ENCODE measurements around the gene STK32C. TPM values are rescaled to one million over a fixed set of nuclear protein-coding genes. Genes with fewer than 3 reads are reported as not detected.

The STK32C gene
- total and polyA plus RNA-seq, 4 donors: 5.1 to 22.0 (median 16.3) TPM

DNA sequence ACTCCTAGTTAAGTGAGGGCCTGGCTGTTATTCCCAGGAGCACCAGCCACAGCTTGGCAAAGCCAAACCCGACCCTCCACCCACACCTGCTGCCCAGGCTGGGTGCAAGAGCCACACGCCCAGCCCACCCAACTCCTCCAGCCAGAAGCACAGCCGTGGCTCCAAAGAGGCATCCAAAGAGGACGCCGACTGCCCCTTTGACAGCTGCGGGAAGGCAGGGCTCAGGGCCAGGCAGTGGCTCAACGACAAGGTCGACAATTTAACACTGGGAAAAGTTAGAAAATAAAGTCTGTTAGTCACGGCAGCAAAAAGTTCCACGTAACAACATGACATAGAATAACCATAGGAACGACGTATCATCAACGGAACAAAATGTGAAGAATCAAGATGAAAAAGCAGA, 66.7 kb downstream of the STK32C start:
- DNase-seq (no peak), ATAC-seq (ENCODE audit: insufficient read depth, low FRiP score) (no peak)
- H3K9ac ChIP-seq (ENCODE audit: insufficient read depth in 1 of 2, low read length in 2 of 2): no peak overlapping the region
- peaks cover 0 to 8% (median 0%) of the 10 kb centered on the region in 5 donors for H3K4me1 ChIP-seq (ENCODE audit: control insufficient read depth in 5 of 5, insufficient read depth in 5 of 5, low read length in 5 of 5)
- WGBS, 2 donors: 88 to 96% methylated on average over 13 of the region's 13 CpGs
- no peaks in the 10 kb centered on the region for H3K27me3 ChIP-seq (ENCODE audit: control insufficient read depth in 3 of 3, insufficient read depth in 3 of 3, low read length in 2 of 3)
- H3K4me3 ChIP-seq: no peak overlapping the region
- peaks cover 0 to 2% (median 0%) of the 10 kb centered on the region in 4 donors for H3K36me3 ChIP-seq (ENCODE audit: control insufficient read depth in 4 of 4, insufficient read depth in 4 of 4, low read length in 4 of 4)
- H3K9me3 ChIP-seq (ENCODE audit: control insufficient read depth in 4 of 4, insufficient read depth in 3 of 4, low read length in 3 of 4): no peaks in the 10 kb centered on the region
- H3K27ac ChIP-seq (ENCODE audit: low read depth in 1 of 2, low read length in 1 of 2): no peak overlapping the region
- TF ChIP-seq, protein P1, sequence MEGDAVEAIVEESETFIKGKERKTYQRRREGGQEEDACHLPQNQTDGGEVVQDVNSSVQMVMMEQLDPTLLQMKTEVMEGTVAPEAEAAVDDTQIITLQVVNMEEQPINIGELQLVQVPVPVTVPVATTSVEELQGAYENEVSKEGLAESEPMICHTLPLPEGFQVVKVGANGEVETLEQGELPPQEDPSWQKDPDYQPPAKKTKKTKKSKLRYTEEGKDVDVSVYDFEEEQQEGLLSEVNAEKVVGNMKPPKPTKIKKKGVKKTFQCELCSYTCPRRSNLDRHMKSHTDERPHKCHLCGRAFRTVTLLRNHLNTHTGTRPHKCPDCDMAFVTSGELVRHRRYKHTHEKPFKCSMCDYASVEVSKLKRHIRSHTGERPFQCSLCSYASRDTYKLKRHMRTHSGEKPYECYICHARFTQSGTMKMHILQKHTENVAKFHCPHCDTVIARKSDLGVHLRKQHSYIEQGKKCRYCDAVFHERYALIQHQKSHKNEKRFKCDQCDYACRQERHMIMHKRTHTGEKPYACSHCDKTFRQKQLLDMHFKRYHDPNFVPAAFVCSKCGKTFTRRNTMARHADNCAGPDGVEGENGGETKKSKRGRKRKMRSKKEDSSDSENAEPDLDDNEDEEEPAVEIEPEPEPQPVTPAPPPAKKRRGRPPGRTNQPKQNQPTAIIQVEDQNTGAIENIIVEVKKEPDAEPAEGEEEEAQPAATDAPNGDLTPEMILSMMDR (IDR thresholded peaks at IDR 0.05; ENCODE audit: control extremely low read depth, extremely low read depth): no peak

DNA sequence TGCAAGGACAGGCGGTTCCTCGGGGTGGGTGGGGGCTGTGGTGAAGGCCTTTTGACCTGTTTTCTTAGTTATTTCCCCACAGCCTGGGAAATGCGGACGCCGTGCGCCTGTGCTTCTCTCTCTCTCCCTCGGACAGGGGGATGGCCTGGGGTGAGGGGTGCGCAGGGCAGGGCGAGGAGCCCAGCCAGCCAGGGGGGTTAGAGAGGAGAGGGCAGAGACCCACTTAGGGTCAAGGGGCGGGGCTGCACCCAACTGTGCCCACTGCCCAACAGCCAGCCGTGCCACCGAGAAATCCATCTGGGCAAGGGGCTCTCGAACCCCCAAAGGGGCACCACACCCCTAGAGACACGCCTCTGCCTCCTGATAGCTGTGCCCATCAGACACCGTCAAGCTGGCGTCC, 67.2 kb downstream of the STK32C start:
- ATAC-seq (ENCODE audit: insufficient read depth, low FRiP score) (no peak), DNase-seq (no peak)
- WGBS, 2 donors: 89 to 91% methylated on average over 16 of the region's 16 CpGs
- Histone ChIP-seq H3K27ac (ENCODE audit: low read depth in 1 of 2, low read length in 1 of 2) (no peak overlapping the region), H3K9me3 (ENCODE audit: control insufficient read depth in 4 of 4, insufficient read depth in 3 of 4, low read length in 3 of 4) (no peaks in the 10 kb centered on the region), H3K9ac (ENCODE audit: insufficient read depth in 1 of 2, low read length in 2 of 2) (no peak overlapping the region), H3K4me3 (no peak overlapping the region), H3K27me3 (ENCODE audit: control insufficient read depth in 3 of 3, insufficient read depth in 3 of 3, low read length in 2 of 3) (no peaks in the 10 kb centered on the region), H3K36me3 (ENCODE audit: control insufficient read depth in 4 of 4, insufficient read depth in 4 of 4, low read length in 4 of 4) (peaks cover 0 to 2% (median 0%) of the 10 kb centered on the region in 4 donors), H3K4me1 (ENCODE audit: control insufficient read depth in 5 of 5, insufficient read depth in 5 of 5, low read length in 5 of 5) (peaks cover 0 to 8% (median 0%) of the 10 kb centered on the region in 5 donors)
- TF ChIP-seq, protein P1 (IDR thresholded peaks at IDR 0.05; ENCODE audit: control extremely low read depth, extremely low read depth): no peak

DNA sequence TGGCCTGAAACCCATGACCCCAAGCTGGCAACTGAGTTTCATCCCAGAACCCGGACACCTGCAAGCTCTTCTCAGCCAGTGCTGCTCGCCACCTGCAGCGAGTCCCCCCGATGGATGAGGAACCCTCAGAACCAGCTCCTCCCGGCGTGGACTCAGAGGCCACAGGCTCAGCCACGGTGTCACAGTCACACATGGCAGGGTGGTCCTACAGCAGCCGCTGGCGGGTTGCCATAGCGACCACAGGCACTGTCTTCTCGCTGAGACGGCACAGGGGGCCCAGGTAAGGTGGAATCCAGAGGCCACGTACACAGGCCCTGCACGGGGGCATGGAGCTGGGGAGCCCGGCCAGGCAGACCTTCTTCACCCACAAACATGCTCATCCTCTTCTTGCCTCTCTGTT, 67.6 kb downstream of the STK32C start:
- no peak overlapping the region for H3K27ac ChIP-seq (ENCODE audit: low read depth in 1 of 2, low read length in 1 of 2)
- TF ChIP-seq, protein P1 (IDR thresholded peaks at IDR 0.05; ENCODE audit: control extremely low read depth, extremely low read depth): no peak
- H3K36me3 ChIP-seq (ENCODE audit: control insufficient read depth in 4 of 4, insufficient read depth in 4 of 4, low read length in 4 of 4): peaks cover 0 to 2% (median 0%) of the 10 kb centered on the region in 4 donors
- H3K9ac ChIP-seq (ENCODE audit: insufficient read depth in 1 of 2, low read length in 2 of 2): no peak overlapping the region
- DNase-seq (no peak), ATAC-seq (ENCODE audit: insufficient read depth, low FRiP score) (no peak)
- H3K27me3 ChIP-seq (ENCODE audit: control insufficient read depth in 3 of 3, insufficient read depth in 3 of 3, low read length in 2 of 3): no peaks in the 10 kb centered on the region
- no peaks in the 10 kb centered on the region for H3K9me3 ChIP-seq (ENCODE audit: control insufficient read depth in 4 of 4, insufficient read depth in 3 of 4, low read length in 3 of 4)
- no peak overlapping the region for H3K4me3 ChIP-seq
- WGBS, 2 donors: 89 to 92% methylated on average over 15 of the region's 15 CpGs
- peaks cover 0 to 8% (median 0%) of the 10 kb centered on the region in 5 donors for H3K4me1 ChIP-seq (ENCODE audit: control insufficient read depth in 5 of 5, insufficient read depth in 5 of 5, low read length in 5 of 5)
